ENCODE data around the gene TRHDE. TPM values are rescaled to one million over a fixed set of nuclear protein-coding genes. Genes with fewer than 3 reads are reported as not detected.

TRHDE gene
- total and polyA plus RNA-seq, 2 donors (not counting 3 experiments of a cell fraction or from before 2014, with no cell fraction given), result not detected

GRCh38 chr12:72498354-72498753, 226.2 kb downstream of the TRHDE start:
- H3K4me1 ChIP-seq (ENCODE audit: control insufficient read depth, extremely low read depth, insufficient read depth, low read length), result no peaks in the 10 kb centered on the region
- H3K79me2 ChIP-seq (ENCODE audit: control insufficient read depth, insufficient read depth, low read length), result no peaks in the 10 kb centered on the region
- TF ChIP-seq POLR2AphosphoS5 (IDR thresholded peaks at IDR 0.05; ENCODE audit: insufficient read depth, low read depth, low read length), result no peak
- H4K20me1 ChIP-seq (replicated peaks; ENCODE audit: control insufficient read depth, extremely low read depth, insufficient read depth, low read length), result no peaks in the 10 kb centered on the region
- H2AFZ ChIP-seq (ENCODE audit: low read depth, low read length), result no peak overlapping the region
- ChIA-PET CTCF (no interaction called here), POLR2A (no interaction called here)
- no peak for DNase-seq (ENCODE audit: low read depth, low spot score)
- dilution Hi-C loops (cut with MboI; ENCODE audit: extremely low pct_ligation_motif_present, low sequenced_read_pairs) (no loop called here), intact Hi-C loops (cut with micrococcal nuclease) (no loop called here)
- no peak overlapping the region for H3K9ac ChIP-seq (replicated peaks; ENCODE audit: extremely low read depth, insufficient read depth, low read length)
- no peaks in the 10 kb centered on the region for H3K9me3 ChIP-seq (replicated peaks; ENCODE audit: control insufficient read depth, insufficient read depth, low read length)
- no TSS peak for BruUV-seq (replicated peaks)
- H3K27ac ChIP-seq (ENCODE audit: insufficient read depth, low read depth, low read length), result no peak overlapping the region
- FAIRE-seq, result no peak
- no peak overlapping the region for H3K4me3 ChIP-seq (replicated peaks in 1 of 3; ENCODE audit: insufficient read depth in 1 of 3, low read depth in 1 of 3, low read length in 3 of 3)
- no peaks in the 10 kb centered on the region for H3K27me3 ChIP-seq (ENCODE audit: control insufficient read depth in 2 of 2, insufficient read depth in 2 of 2, low read length in 2 of 2)
- no peaks in the 10 kb centered on the region for H3K36me3 ChIP-seq (ENCODE audit: control insufficient read depth in 2 of 2, extremely low read depth in 1 of 2, insufficient read depth in 2 of 2, low read length in 2 of 2)
- H3K9me1 ChIP-seq (replicated peaks; ENCODE audit: control insufficient read depth, extremely low read depth, insufficient read depth, low read length), result no peaks in the 10 kb centered on the region
- H3K4me2 ChIP-seq (ENCODE audit: insufficient read depth, low read length), result no peak overlapping the region

DNA sequence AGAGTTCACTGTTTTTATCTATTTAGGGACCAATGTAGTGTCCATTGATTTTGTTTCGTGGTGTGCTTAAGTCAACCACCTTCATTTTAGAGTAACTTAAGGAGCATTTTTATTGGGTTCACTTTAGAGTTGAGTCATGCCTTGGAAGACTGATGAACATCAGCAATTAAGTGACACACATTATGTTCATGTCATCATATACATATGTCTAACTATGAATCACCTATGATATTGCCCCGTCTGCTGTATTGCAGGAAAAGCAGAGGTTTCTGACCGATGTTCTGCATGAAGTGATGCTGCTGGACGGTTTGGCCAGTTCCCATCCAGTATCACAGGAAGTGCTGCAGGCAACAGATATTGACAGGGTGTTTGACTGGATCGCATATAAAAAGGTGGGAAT, 227.1 kb downstream of the TRHDE start:
- H3K27me3 ChIP-seq (ENCODE audit: control insufficient read depth in 2 of 2, insufficient read depth in 2 of 2, low read length in 2 of 2), result no peaks in the 10 kb centered on the region
- no peak overlapping the region for H3K4me3 ChIP-seq (replicated peaks in 1 of 3; ENCODE audit: insufficient read depth in 1 of 3, low read depth in 1 of 3, low read length in 3 of 3)
- no peaks in the 10 kb centered on the region for H3K9me1 ChIP-seq (replicated peaks; ENCODE audit: control insufficient read depth, extremely low read depth, insufficient read depth, low read length)
- no peaks in the 10 kb centered on the region for H3K9me3 ChIP-seq (replicated peaks; ENCODE audit: control insufficient read depth, insufficient read depth, low read length)
- DNase-seq (ENCODE audit: low read depth, low spot score) (no peak), FAIRE-seq (no peak)
- H3K36me3 ChIP-seq (ENCODE audit: control insufficient read depth in 2 of 2, extremely low read depth in 1 of 2, insufficient read depth in 2 of 2, low read length in 2 of 2), result no peaks in the 10 kb centered on the region
- no peaks in the 10 kb centered on the region for H3K4me1 ChIP-seq (ENCODE audit: control insufficient read depth, extremely low read depth, insufficient read depth, low read length)
- BruUV-seq (replicated peaks), result no TSS peak
- dilution Hi-C loops (cut with MboI; ENCODE audit: extremely low pct_ligation_motif_present, low sequenced_read_pairs), result no loop called here
- no peaks in the 10 kb centered on the region for H3K79me2 ChIP-seq (ENCODE audit: control insufficient read depth, insufficient read depth, low read length)
- POLR2A ChIA-PET, result no interaction called here
- no peak overlapping the region for H3K27ac ChIP-seq (ENCODE audit: insufficient read depth, low read depth, low read length)
- no peak overlapping the region for H2AFZ ChIP-seq (ENCODE audit: low read depth, low read length)
- intact Hi-C loops (cut with micrococcal nuclease), result no loop called here
- no peak overlapping the region for H3K4me2 ChIP-seq (ENCODE audit: insufficient read depth, low read length)
- H3K9ac ChIP-seq (replicated peaks; ENCODE audit: extremely low read depth, insufficient read depth, low read length), result no peak overlapping the region
- CTCF ChIA-PET, result no interaction called here
- H4K20me1 ChIP-seq (replicated peaks; ENCODE audit: control insufficient read depth, extremely low read depth, insufficient read depth, low read length), result no peaks in the 10 kb centered on the region
- no peak for TF ChIP-seq MYC (IDR thresholded peaks at IDR 0.05; ENCODE audit: low read depth, low read length)
- TF ChIP-seq MAX (IDR thresholded peaks at IDR 0.05; ENCODE audit: insufficient read depth, insufficient read length), result no peak
- TF ChIP-seq GATA2 (IDR thresholded peaks at IDR 0.05; ENCODE audit: insufficient read depth, insufficient read length, low read depth, low read length), result no peak
- TF ChIP-seq CTCF (IDR thresholded peaks at IDR 0.05; ENCODE audit: extremely low read depth in 1 of 2, insufficient read depth in 1 of 2, low read depth in 1 of 2, low read length in 2 of 2), result no peak
- no peak for TF ChIP-seq EZH2 (IDR thresholded peaks at IDR 0.05; ENCODE audit: borderline replicate concordance, low read depth, low read length, severe bottlenecking)
- no peak for TF ChIP-seq POLR2A (IDR thresholded peaks at IDR 0.05; ENCODE audit: low read depth, low read length)
- no peak for TF ChIP-seq FOS (IDR thresholded peaks at IDR 0.05; ENCODE audit: borderline replicate concordance, insufficient read depth, low read length)
- no peak for TF ChIP-seq POLR2AphosphoS5 (IDR thresholded peaks at IDR 0.05; ENCODE audit: insufficient read depth, low read depth, low read length)
- TF ChIP-seq JUN (IDR thresholded peaks at IDR 0.05; ENCODE audit: borderline replicate concordance, insufficient read depth, insufficient read length, low read depth), result no peak
